ENCODE data around the gene RASIP1.
A peak's percentile ranks its signal among the peaks of the same experiment; 100 is the strongest.
"Not testable (repeated sequence)": the region's sequence is repeated elsewhere in the genome, so short reads cannot be mapped to it uniquely, and the experiment has no call there.

RASIP1 gene

DNA sequence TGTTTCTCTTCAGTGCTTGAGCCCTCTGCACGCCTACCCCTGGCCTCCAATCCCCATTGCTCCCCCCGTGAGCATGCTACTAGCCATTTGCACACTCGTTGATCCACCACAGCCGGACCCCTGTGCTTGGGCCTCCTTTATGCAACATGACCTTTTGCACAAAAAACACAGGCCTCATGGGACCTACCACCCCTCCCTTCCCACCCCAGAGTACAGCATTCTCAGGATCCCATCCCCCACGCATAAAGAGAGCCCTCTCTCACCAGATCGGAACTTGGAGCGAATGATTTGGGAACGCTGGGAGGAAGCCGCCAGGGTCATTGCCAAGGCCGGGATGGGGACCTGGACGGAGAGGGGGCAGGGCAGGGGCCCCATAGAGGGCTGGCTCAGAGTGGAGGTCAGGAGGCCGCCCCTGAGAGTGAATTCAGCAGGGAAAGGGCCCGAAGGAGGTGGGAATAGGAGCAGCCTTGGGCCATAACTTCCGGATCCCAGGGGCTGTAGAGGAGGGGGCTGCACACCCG lies 21.6 kb downstream of the RASIP1 start:
- Histone ChIP-seq H3K27ac (ENCODE audit: low read depth, low read length) (no peak overlapping the region), H3K9ac (ENCODE audit: low read length) (no peak overlapping the region), H3K4me1 (ENCODE audit: control insufficient read depth, insufficient read depth, low read length) (peaks cover 14% of the 10 kb centered on the region), H3K36me3 (ENCODE audit: control insufficient read depth, insufficient read depth, low read length) (no peaks in the 10 kb centered on the region), H3K4me3 (ENCODE audit: low read length) (no peak overlapping the region), H3K27me3 (ENCODE audit: control insufficient read depth, insufficient read depth, low read length) (no peaks in the 10 kb centered on the region)

DNA sequence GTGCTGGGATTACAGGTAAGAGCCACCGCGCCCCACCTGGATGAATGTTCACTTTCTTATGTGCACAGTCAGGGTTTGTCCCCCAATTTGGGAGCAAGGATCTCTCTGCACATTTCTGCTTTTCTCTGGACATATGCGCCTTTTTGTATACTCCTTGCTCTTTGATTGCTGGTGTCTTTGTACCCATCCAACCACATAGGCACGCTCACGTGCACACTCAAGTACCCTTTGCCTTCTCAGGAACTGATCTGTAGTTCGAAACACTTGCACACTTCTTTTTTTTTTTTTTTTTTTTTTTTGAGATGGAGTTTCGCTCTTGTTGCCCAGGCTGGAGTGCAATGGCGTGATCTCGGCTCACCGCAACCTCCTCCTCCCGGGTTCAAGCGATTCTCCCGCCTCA lies 22.3 kb downstream of the RASIP1 start:
- H3K27me3 ChIP-seq (ENCODE audit: control insufficient read depth, insufficient read depth, low read length); H3K9ac ChIP-seq (ENCODE audit: low read length); H3K27ac ChIP-seq (ENCODE audit: low read depth, low read length); H3K4me3 ChIP-seq (ENCODE audit: low read length); H3K36me3 ChIP-seq (ENCODE audit: control insufficient read depth, insufficient read depth, low read length): not testable (repeated sequence)
- H3K4me1 ChIP-seq (ENCODE audit: control insufficient read depth, insufficient read depth, low read length), result peaks cover 14% of the 10 kb centered on the region

DNA sequence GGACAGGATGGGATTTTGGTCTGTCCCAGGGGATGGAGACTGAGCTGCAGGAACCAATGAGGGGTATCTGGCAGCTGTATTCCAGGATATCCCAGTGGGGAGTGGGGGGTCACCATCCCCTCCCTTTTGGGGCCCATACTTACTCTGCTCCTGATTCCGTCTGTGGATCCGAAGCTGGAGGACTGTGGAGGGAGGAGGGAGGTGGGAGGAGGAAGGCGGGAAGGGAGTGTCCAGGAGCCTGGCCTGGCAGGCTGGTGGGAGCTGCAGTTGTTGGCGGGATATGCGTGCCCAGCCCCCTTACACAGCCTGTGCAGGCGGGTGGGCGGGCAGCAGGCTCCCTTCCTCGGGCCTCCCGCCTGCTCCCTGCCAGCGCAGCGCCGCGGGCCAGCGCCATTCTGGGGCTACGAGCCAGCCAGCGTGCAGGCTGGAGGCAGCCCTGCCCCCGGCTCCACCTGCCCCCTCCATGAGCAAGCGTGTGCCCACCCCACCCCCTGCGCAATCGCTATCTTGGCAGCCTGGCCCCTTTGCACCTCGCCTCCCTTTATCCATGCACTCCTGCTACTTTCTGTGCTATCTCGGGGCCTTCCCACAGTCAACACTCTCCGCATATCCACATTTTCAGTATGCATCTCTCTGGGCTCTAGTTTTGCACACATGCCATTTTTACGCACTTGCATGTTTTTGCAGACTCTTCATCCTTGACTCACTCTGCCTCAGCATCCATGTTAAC lies 23.7 kb downstream of the RASIP1 start:
- Histone ChIP-seq H3K4me3 (ENCODE audit: low read length) (peak overlapping the region; percentile 49), H3K9ac (ENCODE audit: low read length) (no peak overlapping the region), H3K4me1 (ENCODE audit: control insufficient read depth, insufficient read depth, low read length) (peaks cover 14% of the 10 kb centered on the region), H3K27me3 (ENCODE audit: control insufficient read depth, insufficient read depth, low read length) (no peaks in the 10 kb centered on the region), H3K36me3 (ENCODE audit: control insufficient read depth, insufficient read depth, low read length) (no peaks in the 10 kb centered on the region), H3K27ac (ENCODE audit: low read depth, low read length) (peak overlapping the region; percentile 77)

DNA sequence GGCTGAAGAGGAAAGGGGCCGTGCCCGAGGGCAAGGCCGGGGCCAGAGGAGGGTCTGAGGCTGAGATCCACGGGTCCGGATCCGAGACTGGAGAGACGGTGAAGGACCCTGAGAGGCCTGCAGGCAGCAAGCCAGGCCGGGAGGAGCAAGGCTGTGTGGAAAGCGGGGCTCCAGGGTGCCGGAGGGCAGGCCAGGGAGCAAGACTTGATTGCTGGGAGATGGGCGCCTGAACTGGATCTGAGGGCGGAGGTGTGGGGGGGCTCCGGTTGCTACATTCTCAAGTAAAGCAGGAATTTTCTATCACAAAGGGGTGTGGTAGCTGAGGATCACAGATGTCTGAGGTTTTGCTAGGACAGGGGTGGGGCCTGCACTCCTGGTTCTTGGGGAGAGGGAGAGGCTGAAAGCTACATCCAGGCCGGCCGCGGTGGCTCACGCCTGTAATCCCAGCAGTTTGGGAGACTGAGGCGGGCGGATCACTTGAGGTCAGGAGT lies 24.7 kb downstream of the RASIP1 start:
- Histone ChIP-seq H3K9ac (ENCODE audit: low read length) (no peak overlapping the region), H3K27ac (ENCODE audit: low read depth, low read length) (peak overlapping the region; percentile 37)

DNA sequence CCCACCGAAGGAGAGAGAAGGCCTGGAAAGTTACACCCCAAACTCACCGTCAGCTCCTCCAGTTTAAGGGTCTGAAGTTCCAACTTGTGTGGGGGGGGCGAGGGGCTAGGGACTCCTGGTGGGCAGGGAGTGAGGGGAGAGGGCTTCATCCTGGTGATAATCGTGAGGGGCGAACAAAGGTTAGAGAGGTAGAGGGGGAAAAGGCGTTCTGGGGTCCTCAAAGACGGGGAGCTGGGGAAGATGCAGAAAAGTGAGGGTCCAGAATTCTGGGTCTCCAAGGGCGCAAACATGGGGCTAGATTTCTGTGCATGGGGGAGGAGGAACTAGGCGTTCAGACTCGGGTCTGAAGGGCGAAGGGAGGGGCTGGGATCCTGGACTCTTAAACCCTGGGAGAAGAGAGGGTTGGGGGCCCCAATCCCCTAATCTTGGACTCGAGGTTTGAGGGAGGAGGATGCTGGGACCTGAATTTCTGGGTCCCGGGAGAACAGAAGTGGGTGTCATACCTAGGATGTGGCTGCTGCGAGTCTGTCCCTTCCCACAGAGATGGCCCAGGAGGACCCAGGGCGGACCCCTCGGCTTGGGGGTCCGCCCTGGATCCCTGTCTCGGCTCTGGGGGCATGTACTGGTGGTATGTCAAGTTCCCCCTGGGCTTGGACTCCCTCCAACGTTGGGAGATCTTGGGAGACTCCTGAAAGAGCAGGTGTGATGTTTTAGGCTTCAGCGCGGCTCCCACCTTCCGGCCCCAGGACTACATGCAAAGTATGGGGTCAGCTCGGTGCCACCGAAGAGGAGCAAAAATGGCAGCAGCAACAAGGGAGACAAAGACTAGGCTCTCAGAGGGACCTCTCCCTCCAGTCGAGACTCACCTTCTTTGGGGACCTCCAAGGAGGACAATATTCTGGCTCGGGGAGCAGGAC lies 25.4 kb downstream of the RASIP1 start:
- H3K9ac ChIP-seq (ENCODE audit: low read length), result peak overlapping the region; percentile 38
- peak overlapping the region; percentile 72 for H3K4me3 ChIP-seq (ENCODE audit: low read length)
- H3K27ac ChIP-seq (ENCODE audit: low read depth, low read length), result peak overlapping the region; percentile 86
- H3K36me3 ChIP-seq (ENCODE audit: control insufficient read depth, insufficient read depth, low read length), result no peaks in the 10 kb centered on the region
- no peaks in the 10 kb centered on the region for H3K27me3 ChIP-seq (ENCODE audit: control insufficient read depth, insufficient read depth, low read length)
- H3K4me1 ChIP-seq (ENCODE audit: control insufficient read depth, insufficient read depth, low read length), result peaks cover 11% of the 10 kb centered on the region

More for the DNA sequence above, 24.7 kb downstream of the RASIP1 start:
- Histone ChIP-seq H3K4me1 (ENCODE audit: control insufficient read depth, insufficient read depth, low read length) (peaks cover 14% of the 10 kb centered on the region), H3K36me3 (ENCODE audit: control insufficient read depth, insufficient read depth, low read length) (no peaks in the 10 kb centered on the region), H3K27me3 (ENCODE audit: control insufficient read depth, insufficient read depth, low read length) (no peaks in the 10 kb centered on the region), H3K4me3 (ENCODE audit: low read length) (peak overlapping the region; percentile 35)

DNA sequence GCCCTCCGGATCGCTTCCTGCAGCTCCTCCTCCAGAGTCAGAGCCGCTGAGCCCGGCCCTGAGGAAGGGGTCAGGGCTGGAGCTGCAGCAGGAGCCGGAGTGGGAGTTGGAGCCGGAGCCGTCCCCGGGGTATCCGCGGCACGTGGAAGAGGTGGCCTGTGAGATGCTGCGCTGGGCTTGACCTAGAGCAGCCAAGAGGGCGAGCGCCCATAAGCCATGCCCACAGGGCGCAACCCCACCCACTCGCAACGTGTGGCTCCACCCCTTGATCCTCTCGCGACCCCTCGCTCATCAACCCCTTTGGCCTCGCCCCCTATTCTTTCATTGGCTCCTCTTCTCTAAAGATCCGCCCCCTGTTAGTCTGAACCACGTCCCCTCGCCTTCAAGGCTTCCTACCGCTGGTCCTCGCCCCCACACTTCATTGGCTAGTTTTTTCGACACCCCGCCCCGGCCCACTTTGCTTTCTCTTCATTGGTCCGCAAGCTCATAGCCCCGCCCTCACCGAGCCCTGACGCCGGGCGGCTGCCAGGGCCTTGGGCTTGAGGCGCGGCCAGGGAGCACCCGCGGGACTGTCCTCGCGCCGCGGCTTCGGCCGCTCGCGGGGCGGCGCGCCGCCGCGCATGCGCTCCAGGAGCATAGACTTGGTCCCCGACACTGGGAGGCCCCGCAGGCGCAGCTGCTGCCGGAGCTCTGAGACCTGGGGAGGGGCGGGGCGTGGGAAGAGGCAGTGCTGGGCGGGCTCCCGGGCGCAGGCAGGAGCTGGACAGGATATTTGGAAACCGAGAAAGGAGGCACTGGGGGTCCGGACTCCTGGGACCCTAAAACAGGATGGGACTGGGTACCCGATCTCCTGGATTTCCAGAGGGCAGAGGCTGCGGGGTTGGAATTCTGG lies 26.3 kb downstream of the RASIP1 start:
- H3K9ac ChIP-seq (ENCODE audit: low read length), result peak overlapping the region; percentile 38
- H3K36me3 ChIP-seq (ENCODE audit: control insufficient read depth, insufficient read depth, low read length), result no peaks in the 10 kb centered on the region
- no peaks in the 10 kb centered on the region for H3K27me3 ChIP-seq (ENCODE audit: control insufficient read depth, insufficient read depth, low read length)
- peaks cover 10% of the 10 kb centered on the region for H3K4me1 ChIP-seq (ENCODE audit: control insufficient read depth, insufficient read depth, low read length)
- peak overlapping the region; percentile 86 for H3K27ac ChIP-seq (ENCODE audit: low read depth, low read length)
- H3K4me3 ChIP-seq (ENCODE audit: low read length), result peak overlapping the region; percentile 82

DNA sequence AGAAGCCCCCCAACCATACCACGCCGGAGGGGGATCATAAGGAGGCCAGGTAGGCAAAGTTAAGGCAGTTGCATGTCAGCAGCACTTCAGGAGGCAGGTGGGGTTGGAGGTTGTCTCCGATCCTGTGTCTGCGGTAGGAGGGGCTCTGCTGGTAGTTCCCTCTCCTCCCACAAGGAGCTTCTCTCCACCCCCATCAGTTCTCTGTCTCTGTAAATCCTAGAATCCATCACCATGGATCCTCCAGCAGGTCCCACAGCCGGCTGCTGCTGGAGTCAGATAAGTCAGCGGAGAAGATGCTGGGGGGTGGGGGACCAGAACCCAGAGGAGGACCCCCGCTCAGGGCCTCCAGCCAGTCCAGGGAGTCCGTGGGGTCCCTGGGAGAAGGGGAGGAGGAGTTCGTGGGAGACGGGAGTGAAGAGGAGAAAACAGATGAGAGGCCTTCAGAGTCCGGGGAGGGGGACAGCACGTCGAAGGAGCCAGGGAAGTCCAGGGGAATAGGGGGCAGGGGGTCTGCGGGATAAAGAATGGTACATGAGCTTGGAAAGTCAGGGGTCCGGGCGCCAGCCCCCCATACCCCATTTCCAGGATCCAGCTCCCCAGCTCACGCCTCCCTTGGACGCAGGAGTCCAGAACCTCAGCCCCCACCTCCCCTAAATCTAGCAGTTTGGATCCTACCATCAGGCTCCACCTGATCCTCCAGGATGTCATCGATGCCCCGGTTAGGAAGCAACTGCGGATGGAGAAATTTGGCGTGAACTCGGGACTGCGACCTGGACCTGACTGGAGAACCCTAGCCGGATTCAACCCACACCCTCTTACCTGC lies 27.2 kb downstream of the RASIP1 start:
- Histone ChIP-seq H3K9ac (ENCODE audit: low read length) (no peak overlapping the region), H3K4me1 (ENCODE audit: control insufficient read depth, insufficient read depth, low read length) (peaks cover 10% of the 10 kb centered on the region), H3K27ac (ENCODE audit: low read depth, low read length) (no peak overlapping the region), H3K36me3 (ENCODE audit: control insufficient read depth, insufficient read depth, low read length) (no peaks in the 10 kb centered on the region), H3K4me3 (ENCODE audit: low read length) (peak overlapping the region; percentile 82), H3K27me3 (ENCODE audit: control insufficient read depth, insufficient read depth, low read length) (no peaks in the 10 kb centered on the region)

DNA sequence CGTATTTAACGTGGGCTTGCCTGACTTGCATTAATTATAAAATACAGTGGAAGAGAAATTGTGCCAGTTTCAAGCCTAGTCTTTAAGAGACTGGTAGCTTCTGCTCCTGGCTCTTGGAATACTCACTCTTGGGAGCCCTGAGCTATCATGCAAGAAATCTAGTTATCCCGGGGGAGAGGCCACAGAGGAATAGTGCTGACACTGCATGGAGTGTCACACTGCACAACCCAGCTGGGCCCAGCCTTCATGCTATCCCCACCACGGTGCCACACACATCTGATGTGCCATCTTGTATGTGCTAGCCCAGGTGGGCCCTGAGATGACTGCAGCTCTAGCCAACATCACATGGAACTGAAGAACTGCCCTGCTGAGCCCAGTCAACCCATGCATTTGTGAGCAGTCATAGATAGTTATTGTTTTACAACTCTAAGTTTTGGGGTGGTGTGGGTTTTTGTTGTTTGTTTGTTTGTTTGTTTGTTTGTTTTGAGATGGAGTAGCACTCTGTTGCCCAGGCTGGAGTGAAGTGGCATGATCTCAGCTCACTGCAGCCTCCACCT lies 29.2 kb downstream of the RASIP1 start:
- peaks cover 10% of the 10 kb centered on the region for H3K4me1 ChIP-seq (ENCODE audit: control insufficient read depth, insufficient read depth, low read length)
- H3K27ac ChIP-seq (ENCODE audit: low read depth, low read length), result no peak overlapping the region
- H3K36me3 ChIP-seq (ENCODE audit: control insufficient read depth, insufficient read depth, low read length), result no peaks in the 10 kb centered on the region
- no peak overlapping the region for H3K9ac ChIP-seq (ENCODE audit: low read length)
- H3K4me3 ChIP-seq (ENCODE audit: low read length), result no peak overlapping the region
- H3K27me3 ChIP-seq (ENCODE audit: control insufficient read depth, insufficient read depth, low read length), result no peaks in the 10 kb centered on the region

DNA sequence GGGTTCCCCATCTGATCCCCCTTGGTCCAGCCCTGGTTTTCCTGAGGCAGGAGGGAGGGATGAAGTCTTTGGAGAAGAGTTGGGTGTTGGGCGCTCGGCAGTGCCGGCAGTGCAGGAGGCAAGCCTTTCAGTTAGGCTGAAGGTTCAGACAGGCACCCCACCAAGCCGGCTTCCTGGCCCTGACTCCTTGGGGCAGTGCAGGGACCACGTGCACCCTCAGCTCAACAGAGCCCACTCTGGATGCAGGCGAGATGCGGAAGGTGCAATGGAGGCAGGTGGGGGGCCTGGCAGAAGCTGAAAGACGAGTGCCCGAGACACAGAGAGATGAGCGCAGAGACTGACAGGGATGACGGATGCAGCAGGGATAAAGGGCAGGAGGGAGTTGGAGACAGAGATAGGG lies 31.9 kb downstream of the RASIP1 start:
- Histone ChIP-seq H3K4me1 (ENCODE audit: control insufficient read depth, insufficient read depth, low read length) (no peaks in the 10 kb centered on the region), H3K9ac (ENCODE audit: low read length) (no peak overlapping the region), H3K36me3 (ENCODE audit: control insufficient read depth, insufficient read depth, low read length) (no peaks in the 10 kb centered on the region), H3K27ac (ENCODE audit: low read depth, low read length) (no peak overlapping the region), H3K4me3 (ENCODE audit: low read length) (no peak overlapping the region), H3K27me3 (ENCODE audit: control insufficient read depth, insufficient read depth, low read length) (no peaks in the 10 kb centered on the region)

DNA sequence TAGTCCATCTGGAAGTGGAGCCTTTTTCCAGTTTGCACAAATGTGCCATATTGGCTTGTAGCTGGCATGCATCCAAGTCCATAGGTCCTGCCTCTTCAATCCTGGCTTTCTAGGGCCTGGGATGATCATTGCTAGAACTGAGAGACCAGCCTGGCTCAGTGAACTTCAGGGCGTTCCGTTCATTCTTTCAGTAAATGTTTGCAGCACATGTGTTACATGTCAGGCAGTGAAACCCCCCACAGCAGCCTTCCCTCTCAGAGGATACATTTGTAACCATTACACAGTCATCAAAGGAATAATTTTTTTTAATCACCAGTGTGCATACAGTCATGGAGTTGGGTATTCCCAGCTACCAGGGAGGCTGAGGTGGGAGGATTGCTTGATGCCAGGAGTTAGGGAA lies 35.0 kb downstream of the RASIP1 start:
- no peak overlapping the region for H3K27ac ChIP-seq (ENCODE audit: low read depth, low read length)
- no peak overlapping the region for H3K9ac ChIP-seq (ENCODE audit: low read length)
- H3K4me1 ChIP-seq (ENCODE audit: control insufficient read depth, insufficient read depth, low read length), result no peaks in the 10 kb centered on the region
- H3K36me3 ChIP-seq (ENCODE audit: control insufficient read depth, insufficient read depth, low read length), result no peaks in the 10 kb centered on the region
- no peaks in the 10 kb centered on the region for H3K27me3 ChIP-seq (ENCODE audit: control insufficient read depth, insufficient read depth, low read length)
- H3K4me3 ChIP-seq (ENCODE audit: low read length), result no peak overlapping the region

DNA sequence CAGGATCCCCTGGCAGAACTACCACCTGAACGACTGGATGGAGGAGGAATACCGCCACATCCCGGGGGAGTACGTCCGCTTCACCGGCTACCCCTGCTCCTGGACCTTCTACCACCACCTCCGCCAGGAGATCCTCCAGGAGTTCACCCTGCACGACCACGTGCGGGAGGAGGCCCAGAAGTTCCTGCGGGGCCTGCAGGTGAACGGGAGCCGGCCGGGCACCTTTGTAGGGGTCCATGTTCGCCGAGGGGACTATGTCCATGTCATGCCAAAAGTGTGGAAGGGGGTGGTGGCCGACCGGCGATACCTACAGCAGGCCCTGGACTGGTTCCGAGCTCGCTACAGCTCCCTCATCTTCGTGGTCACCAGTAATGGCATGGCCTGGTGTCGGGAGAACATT lies 37.1 kb downstream of the RASIP1 start:
- no peaks in the 10 kb centered on the region for H3K27me3 ChIP-seq (ENCODE audit: control insufficient read depth, insufficient read depth, low read length)
- H3K27ac ChIP-seq (ENCODE audit: low read depth, low read length), result no peak overlapping the region
- no peak overlapping the region for H3K9ac ChIP-seq (ENCODE audit: low read length)
- no peaks in the 10 kb centered on the region for H3K4me1 ChIP-seq (ENCODE audit: control insufficient read depth, insufficient read depth, low read length)
- H3K4me3 ChIP-seq (ENCODE audit: low read length), result no peak overlapping the region
- no peaks in the 10 kb centered on the region for H3K36me3 ChIP-seq (ENCODE audit: control insufficient read depth, insufficient read depth, low read length)

All from rectal smooth muscle tissue (tissue), 1 donor.